A673 (cell line): ENCODE measurements around the gene C1orf50. TPM values are rescaled to one million over a fixed set of nuclear protein-coding genes. Genes with fewer than 3 reads are reported as not detected.

Source experiments
- BruUV-seq: library from RNA; stranded (reverse); fragments of 400-500 nt; replicated peaks from 2 replicates; lab custom pipeline; 2021; lab: Mats Ljungman, UMichigan
- CTCF ChIA-PET: fragments of 300-600 bp; sonication (Branson Sonifier 250); formaldehyde crosslinking; loops from one replicate; lab custom pipeline; 2022; ENCODE audit warnings: antibody characterized with exemption; lab: Charles Lee
- POLR2A ChIA-PET: fragments of 300-600 bp; sonication (Branson Sonifier 250); formaldehyde crosslinking; loops from one replicate; lab custom pipeline; 2022; ENCODE audit warnings: antibody characterized with exemption; ENCODE audit not compliant: low non-redundant PET; lab: Charles Lee
- DNase-seq: peaks from one replicate; pipeline ENCODE4 v3.0.0-alpha.2; 2015; ENCODE audit warnings: low spot score
- H3K27ac ChIP-seq: fragments of 200-600 bp; sonication (generic); 2 replicates; pipeline ENCODE4 v1.5.1; 2016; ENCODE audit warnings: mixed run types, low read depth, mild to moderate bottlenecking, mixed read lengths, antibody characterized with exemption, low read length; ENCODE audit not compliant: poor library complexity, severe bottlenecking
- H3K27me3 ChIP-seq: fragments of 200-600 bp; sonication (generic); replicated peaks from 2 replicates; pipeline ENCODE4 v1.6.1; 2017; ENCODE audit warnings: mixed run types, low read depth, mild to moderate bottlenecking, mixed read lengths, antibody characterized with exemption, low read length; ENCODE audit not compliant: insufficient read depth, poor library complexity
- H3K36me3 ChIP-seq: fragments of 200-600 bp; sonication (generic); 2 replicates; pipeline ENCODE4 v1.6.1; 2016; ENCODE audit warnings: mixed run types, mild to moderate bottlenecking, mixed read lengths, antibody characterized with exemption, low read length; ENCODE audit not compliant: insufficient read depth, poor library complexity, severe bottlenecking
- H3K4me1 ChIP-seq: fragments of 200-600 bp; sonication (generic); 2 replicates; pipeline ENCODE4 v1.6.1; 2017; ENCODE audit warnings: mixed run types, mild to moderate bottlenecking, mixed read lengths, antibody characterized with exemption, low read length; ENCODE audit not compliant: insufficient read depth, poor library complexity, severe bottlenecking
- H3K4me3 ChIP-seq: fragments of 200-600 bp; sonication (generic); 2 replicates; pipeline ENCODE4 v1.5.1; 2016; ENCODE audit warnings: low read depth, mixed run types, mild to moderate bottlenecking, mixed read lengths, low read length; ENCODE audit not compliant: poor library complexity, severe bottlenecking
- H3K9me3 ChIP-seq: fragments of 200-600 bp; sonication (generic); 2 replicates; pipeline ENCODE4 v1.6.1; 2016; ENCODE audit warnings: mixed run types, low read depth, mild to moderate bottlenecking, mixed read lengths, antibody characterized with exemption, low read length; ENCODE audit not compliant: poor library complexity, severe bottlenecking
- CTCF ChIP-seq: fragments of 300-800, 200-600 bp; sonication (generic); conservative IDR thresholded peaks from 2 replicates; pipeline ENCODE4 v1.5.1; 2017; ENCODE audit warnings: low read depth, mild to moderate bottlenecking, antibody characterized with exemption, low read length, moderate library complexity, mixed read lengths
- EZH2 ChIP-seq: fragments of 200-600 bp; sonication (generic); IDR thresholded peaks from 2 replicates; pipeline ENCODE4 v1.6.1; 2017; ENCODE audit warnings: borderline replicate concordance, low read depth, mild to moderate bottlenecking, mixed read lengths, antibody characterized with exemption, low read length; ENCODE audit not compliant: poor library complexity, severe bottlenecking
- intact Hi-C: fragments of 100-400 bp; cut with micrococcal nuclease; formaldehyde crosslinking; loops from one replicate; pipeline ENCODE4 v1.10.0; 2022; ENCODE audit not compliant: unreplicated experiment
- total RNA-seq: library from RNA; stranded (reverse); gene quantifications from 2 replicates; pipeline ENCODE4 v1.2.3, GENCODE V29; 2021

The C1orf50 gene
- total RNA-seq, 1 experiment from 2014 or later = 13.1 TPM

- POLR2A ChIA-PET = interaction anchor here (0.7 kb wide), 1 partner anchor 178 kb away, joined by 3 read pairs; no protein-coding TSS in a partner anchor
- Histone ChIP-seq H3K27ac (no peak overlapping the region), H3K27me3 (no peaks in the 10 kb centered on the region), H3K4me1 (peaks cover 3% of the 10 kb centered on the region), H3K36me3 (peaks cover 69% of the 10 kb centered on the region), H3K9me3 (no peaks in the 10 kb centered on the region), H3K4me3 (no peak overlapping the region)
- no peak for DNase-seq
- intact Hi-C loops = no loop called here
- TF ChIP-seq CTCF (no peak), EZH2 (no peak)
- CTCF ChIA-PET = no interaction called here
- no TSS peak for BruUV-seq
Measured at GRCh38 chr1:42752284-42752683, 14.8 kb upstream of the C1orf50 start.

- BruUV-seq = no TSS peak
- Histone ChIP-seq H3K4me1 (peaks cover 3% of the 10 kb centered on the region), H3K4me3 (no peak overlapping the region), H3K9me3 (no peaks in the 10 kb centered on the region), H3K27ac (no peak overlapping the region), H3K27me3 (no peaks in the 10 kb centered on the region), H3K36me3 (peaks cover 70% of the 10 kb centered on the region)
- CTCF ChIA-PET = no interaction called here
- no peak for DNase-seq
- intact Hi-C loops = no loop called here
- POLR2A ChIA-PET = interaction anchor here (0.9 kb wide), 1 partner anchor 10 kb away, joined by 10 read pairs; no protein-coding TSS in a partner anchor
- TF ChIP-seq CTCF (no peak), EZH2 (no peak)
Measured at GRCh38 chr1:42753070-42753469, 14.0 kb upstream of the C1orf50 start.

- peaks cover 3% of the 10 kb centered on the region for H3K4me1 ChIP-seq
- H3K27me3 ChIP-seq = no peaks in the 10 kb centered on the region
- ChIA-PET CTCF (interaction anchor here (0.6 kb wide), 1 partner anchor 13 kb away, joined by 6 read pairs; no protein-coding TSS in a partner anchor), POLR2A (interaction anchor here (0.7 kb wide), 1 partner anchor 9 kb away, joined by 3 read pairs; the partner anchor contains the start of genes C1orf50 and P3H1)
- no TSS peak for BruUV-seq
- H3K4me3 ChIP-seq = no peak overlapping the region
- peak; percentile 70 for TF ChIP-seq CTCF
- TF ChIP-seq EZH2 = no peak
- intact Hi-C loops = no loop called here
- peaks cover 73% of the 10 kb centered on the region for H3K36me3 ChIP-seq
- peak; percentile 83 for DNase-seq
- no peaks in the 10 kb centered on the region for H3K9me3 ChIP-seq
- H3K27ac ChIP-seq = no peak overlapping the region
Measured at GRCh38 chr1:42756956-42757891, 9.8 kb upstream of the C1orf50 start.
